SK-N-SH (cell line): ENCODE measurements around the gene ALG6. TPM values are rescaled to one million over a fixed set of nuclear protein-coding genes. Genes with fewer than 3 reads are reported as not detected.

Experiments used
- CTCF ChIA-PET: fragments of 300-600, 350-600 bp; formaldehyde crosslinking; extraction: SDS; loops from one replicate; lab custom pipeline; 2021; lab: Yijun Ruan, JAX
- POLR2A ChIA-PET: fragments of 350-600 bp; sonication (Branson Sonifier 250); formaldehyde crosslinking; extraction: SDS; loops from one replicate; lab custom pipeline; 2020; ENCODE audit warnings: antibody characterized with exemption, inconsistent platforms; lab: Yijun Ruan, JAX
- DNase-seq: peaks from one replicate; pipeline ENCODE4 v3.0.0; 2012
- H2AFZ ChIP-seq: fragments of 200-600 bp; sonication (generic); 2 replicates; pipeline ENCODE4 v1.8.1; 2016; ENCODE audit warnings: antibody characterized with exemption, mild to moderate bottlenecking, low read depth
- H3F3A ChIP-seq: fragments of 200-600 bp; sonication (generic); replicated peaks from 2 replicates; pipeline ENCODE3; 2016; ENCODE audit warnings: antibody characterized with exemption, mild to moderate bottlenecking; ENCODE audit not compliant: insufficient read depth
- H3K27ac ChIP-seq, 2 experiments: fragments of 200-500 bp in 1 of 2; fragments of 200-600 bp in 1 of 2; sonication (Bioruptor generic) in 1 of 2; sonication (generic), shearing (Covaris generic) in 1 of 2; 2 replicates each; pipeline versions ENCODE4 v1.5.1 to v1.6.1; 2014 to 2016; ENCODE audit warnings: low read depth in 2 of 2, inconsistent platforms in 1 of 2, low read length in 1 of 2, mild to moderate bottlenecking in 1 of 2, mixed read lengths in 1 of 2
- H3K27me3 ChIP-seq: fragments of 200-600 bp; sonication (generic), shearing (Covaris generic); 2 replicates; pipeline ENCODE4 v1.6.1; 2016; ENCODE audit warnings: mixed run types; ENCODE audit not compliant: insufficient read depth
- H3K36me3 ChIP-seq, 2 experiments: fragments of 200-500 bp in 1 of 2; fragments of 200-600 bp in 1 of 2; sonication (Bioruptor generic) in 1 of 2; sonication (generic) in 1 of 2; replicated peaks in 1 of 2; 2 replicates each; pipeline versions ENCODE3 to v1.5.1; 2014 to 2016; ENCODE audit warnings: low read length in 1 of 2, mild to moderate bottlenecking in 1 of 2; ENCODE audit not compliant: insufficient read depth in 2 of 2, control insufficient read depth in 1 of 2
- H3K4me1 ChIP-seq, 2 experiments: fragments of 200-500 bp in 1 of 2; fragments of 200-600 bp in 1 of 2; sonication (Bioruptor generic) in 1 of 2; sonication (generic), shearing (Covaris generic) in 1 of 2; 2 replicates each; pipeline versions ENCODE4 v1.5.1 to v1.6.1; 2014 to 2016; ENCODE audit warnings: low read depth in 1 of 2, low read length in 1 of 2, mixed run types in 1 of 2; ENCODE audit not compliant: insufficient read depth in 2 of 2, control insufficient read depth in 1 of 2
- H3K4me2 ChIP-seq: fragments of 200-600 bp; sonication (generic), shearing (Covaris generic); 2 replicates; pipeline ENCODE4 v1.6.1; 2017; ENCODE audit warnings: mixed run types
- H3K4me3 ChIP-seq, 2 experiments: fragments of 200-500 bp in 1 of 2; fragments of 200-600 bp in 1 of 2; sonication (Bioruptor generic) in 1 of 2; sonication (generic), shearing (Covaris generic) in 1 of 2; 2 replicates each; pipeline versions ENCODE4 v1.5.1 to v1.8.1; 2014 to 2016; ENCODE audit warnings: low read depth in 2 of 2, inconsistent platforms in 1 of 2, low read length in 1 of 2, mild to moderate bottlenecking in 1 of 2, mixed read lengths in 1 of 2, moderate library complexity in 1 of 2
- H3K79me2 ChIP-seq: fragments of 200-600 bp; sonication (generic); 2 replicates; pipeline ENCODE4 v1.8.1; 2017; ENCODE audit warnings: mild to moderate bottlenecking; ENCODE audit not compliant: insufficient read depth
- H3K9ac ChIP-seq: fragments of 200-600 bp; sonication (generic); 2 replicates; pipeline ENCODE4 v1.6.1; 2017; ENCODE audit warnings: mixed run types
- H3K9me2 ChIP-seq: fragments of 200-600 bp; sonication (generic); 2 replicates; pipeline ENCODE4 v1.6.1; 2017; ENCODE audit warnings: mixed run types
- H3K9me3 ChIP-seq: fragments of 200-600 bp; sonication (generic); 2 replicates; pipeline ENCODE4 v1.6.1; 2017; ENCODE audit warnings: mixed run types, mild to moderate bottlenecking, moderate library complexity
- H4K20me1 ChIP-seq: fragments of 200-600 bp; sonication (generic); 2 replicates; pipeline ENCODE4 v1.6.1; 2017; ENCODE audit warnings: mild to moderate bottlenecking, mixed run types; ENCODE audit not compliant: insufficient read depth
- EP300 ChIP-seq, 2 experiments: IDR thresholded peaks; 2 replicates each; pipeline versions ENCODE4 v1.4.0 to v1.6.1; 2012; ENCODE audit warnings: borderline replicate concordance in 1 of 2, low read depth in 1 of 2, low read length in 1 of 2
- FOSL2 ChIP-seq: IDR thresholded peaks from 2 replicates; pipeline ENCODE4 v1.4.0; 2012; ENCODE audit warnings: low read depth, mild to moderate bottlenecking, moderate library complexity, borderline replicate concordance
- FOXM1 ChIP-seq: IDR thresholded peaks from 2 replicates; pipeline ENCODE4 v1.4.0; 2012; ENCODE audit warnings: low read depth, mild to moderate bottlenecking
- GABPA ChIP-seq: IDR thresholded peaks from 2 replicates; pipeline ENCODE4 v1.4.0; 2012; ENCODE audit warnings: low read depth, mild to moderate bottlenecking
- GATA2 ChIP-seq: sonication (generic); formaldehyde crosslinking; IDR thresholded peaks from 2 replicates; pipeline ENCODE4 v1.5.0; 2020; ENCODE audit warnings: mild to moderate bottlenecking, missing genetic modification reagents
- JUND ChIP-seq: IDR thresholded peaks from 2 replicates; pipeline ENCODE4 v1.4.0; 2012
- MXI1 ChIP-seq: IDR thresholded peaks from 2 replicates; pipeline ENCODE4 v1.6.1; 2012; ENCODE audit warnings: mild to moderate bottlenecking, low read depth, low read length, improper control_type of control experiment
- PBX3 ChIP-seq: IDR thresholded peaks from 2 replicates; pipeline ENCODE4; 2012
- POLR2AphosphoS5 ChIP-seq: IDR thresholded peaks from 2 replicates; pipeline ENCODE4 v1.6.1; 2012; ENCODE audit warnings: low read depth, low read length
- REST ChIP-seq: IDR thresholded peaks from 2 replicates; pipeline ENCODE4 v1.6.1; 2012; ENCODE audit warnings: mild to moderate bottlenecking, low read depth, low read length, moderate library complexity
- SIN3A ChIP-seq: IDR thresholded peaks from 2 replicates; pipeline ENCODE4 v1.6.1; 2012; ENCODE audit warnings: low read depth, mild to moderate bottlenecking, low read length, moderate library complexity, borderline replicate concordance
- SMC3 ChIP-seq: IDR thresholded peaks from 2 replicates; pipeline ENCODE4 v1.6.1; 2012; ENCODE audit warnings: low read depth, low read length, improper control_type of control experiment
- TAF1 ChIP-seq: IDR thresholded peaks from 2 replicates; pipeline ENCODE4 v1.6.1; 2012; ENCODE audit warnings: low read depth, mild to moderate bottlenecking, low read length, moderate library complexity, borderline replicate concordance
- USF2 ChIP-seq: fragments of 150-350 bp; IDR thresholded peaks from 2 replicates; pipeline ENCODE4 v1.6.1; 2017; ENCODE audit warnings: antibody characterized with exemption, low read length, low read depth, borderline replicate concordance
- WGBS: methylation state at CpG from one replicate; pipeline ENCODE4 v1.1.6; 2017; ENCODE audit warnings: low lambda C conversion rate; 5-methylcytosine and 5-hydroxymethylcytosine counted together
- polyA plus RNA-seq, 3 experiments: library from polyadenylated mRNA; depleted of rRNA; stranded (reverse); fragments of >200 nt; gene quantifications; 2 replicates each; pipeline ENCODE4 v1.2.3, GENCODE V29; 2012
- TF ChIP-seq, protein P1 (sequence below): fragments of 200-600 bp; sonication (generic); IDR thresholded peaks from 2 replicates; pipeline ENCODE4 v1.6.1; 2017; ENCODE audit warnings: antibody characterized with exemption, mild to moderate bottlenecking, moderate library complexity

The ALG6 gene
- polyA plus RNA-seq, 1 of the 3 experiments (the other 2 are of a cell fraction) = 3.8 TPM

- Histone ChIP-seq H3K4me3 (no peak overlapping the region), H3K9me3 (no peaks in the 10 kb centered on the region), H2AFZ (no peak overlapping the region), H3K9ac (no peak overlapping the region), H3K9me2 (no peaks in the 10 kb centered on the region), H3K4me2 (no peak overlapping the region), H3K36me3 (no peaks in the 10 kb centered on the region), H4K20me1 (no peaks in the 10 kb centered on the region), H3K4me1 (0 out of 4 replicates have a peak, but pooled peaks cover 0 to 4% of the 10 kb centered on the region in 2 experiments), H3K79me2 (no peaks in the 10 kb centered on the region), H3K27ac (no peak overlapping the region), H3F3A (peaks cover 4% of the 10 kb centered on the region), H3K27me3 (no peaks in the 10 kb centered on the region)
- CTCF ChIA-PET = interaction anchor here (1.0 kb wide), 1 partner anchor 149 kb away, joined by 5 read pairs; no protein-coding TSS in a partner anchor
- TF ChIP-seq POLR2AphosphoS5 = no peak
- no peak for TF ChIP-seq SIN3A
- no peak for TF ChIP-seq GATA2 (CRISPR knock-in tag)
- TF ChIP-seq SMC3 = no peak
- TF ChIP-seq REST = no peak
- no peak for TF ChIP-seq MXI1
- DNase-seq = no peak
- POLR2A ChIA-PET = no interaction called here
- 84% methylated on average over 7 of the region's 7 CpGs for WGBS
These were observed 108.3 kb downstream of the ALG6 start for GRCh38 chr1:63475761-63476160.

- H3K36me3 ChIP-seq = no peaks in the 10 kb centered on the region
- no peaks in the 10 kb centered on the region for H3K9me2 ChIP-seq
- POLR2A ChIA-PET = no interaction called here
- no peak overlapping the region for H3K4me2 ChIP-seq
- no peak overlapping the region for H3K9ac ChIP-seq
- H3K27ac ChIP-seq = no peak overlapping the region
- DNase-seq = no peak
- WGBS = 94% methylated on average over 1 of the region's 1 CpG
- H3K27me3 ChIP-seq = no peaks in the 10 kb centered on the region
- H3K79me2 ChIP-seq = no peaks in the 10 kb centered on the region
- 0 out of 4 replicates have a peak, but pooled peaks cover 0 to 4% of the 10 kb centered on the region in 2 experiments for H3K4me1 ChIP-seq
- no peak overlapping the region for H2AFZ ChIP-seq
- peaks cover 5% of the 10 kb centered on the region for H3F3A ChIP-seq
- H3K9me3 ChIP-seq = no peaks in the 10 kb centered on the region
- no peak overlapping the region for H3K4me3 ChIP-seq
- CTCF ChIA-PET = interaction anchor here (1.6 kb wide), 1 partner anchor 57 kb away, joined by 3 read pairs; no protein-coding TSS in a partner anchor
- no peaks in the 10 kb centered on the region for H4K20me1 ChIP-seq
- TF ChIP-seq, protein P1, sequence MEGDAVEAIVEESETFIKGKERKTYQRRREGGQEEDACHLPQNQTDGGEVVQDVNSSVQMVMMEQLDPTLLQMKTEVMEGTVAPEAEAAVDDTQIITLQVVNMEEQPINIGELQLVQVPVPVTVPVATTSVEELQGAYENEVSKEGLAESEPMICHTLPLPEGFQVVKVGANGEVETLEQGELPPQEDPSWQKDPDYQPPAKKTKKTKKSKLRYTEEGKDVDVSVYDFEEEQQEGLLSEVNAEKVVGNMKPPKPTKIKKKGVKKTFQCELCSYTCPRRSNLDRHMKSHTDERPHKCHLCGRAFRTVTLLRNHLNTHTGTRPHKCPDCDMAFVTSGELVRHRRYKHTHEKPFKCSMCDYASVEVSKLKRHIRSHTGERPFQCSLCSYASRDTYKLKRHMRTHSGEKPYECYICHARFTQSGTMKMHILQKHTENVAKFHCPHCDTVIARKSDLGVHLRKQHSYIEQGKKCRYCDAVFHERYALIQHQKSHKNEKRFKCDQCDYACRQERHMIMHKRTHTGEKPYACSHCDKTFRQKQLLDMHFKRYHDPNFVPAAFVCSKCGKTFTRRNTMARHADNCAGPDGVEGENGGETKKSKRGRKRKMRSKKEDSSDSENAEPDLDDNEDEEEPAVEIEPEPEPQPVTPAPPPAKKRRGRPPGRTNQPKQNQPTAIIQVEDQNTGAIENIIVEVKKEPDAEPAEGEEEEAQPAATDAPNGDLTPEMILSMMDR = no peak
- no peak for TF ChIP-seq REST
- no peak for TF ChIP-seq SMC3
- TF ChIP-seq SIN3A = no peak
- no peak for TF ChIP-seq EP300 (IDR thresholded peaks at IDR 0.05; ENCODE audit: borderline replicate concordance in 1 of 2, low read depth in 1 of 2, low read length in 1 of 2)
- TF ChIP-seq POLR2AphosphoS5 = no peak
- TF ChIP-seq GABPA = no peak
- no peak for TF ChIP-seq JUND
- no peak for TF ChIP-seq FOSL2
- no peak for TF ChIP-seq USF2
- no peak for TF ChIP-seq TAF1
- TF ChIP-seq GATA2 (CRISPR knock-in tag) = no peak
- no peak for TF ChIP-seq FOXM1
- no peak for TF ChIP-seq PBX3
These were observed 112.6 kb downstream of the ALG6 start for GRCh38 chr1:63480057-63480456.
